Left ventricle myocardium superior (tissue), 1 donor: ENCODE measurements around the gene AKAP1. TPM values are rescaled to one million over a fixed set of nuclear protein-coding genes. Genes with fewer than 3 reads are reported as not detected.

Experiments used
- ATAC-seq: fragments of 200-7000 bp; cut with Tn5 transposase; one replicate; pipeline ENCODE4 v1.9.1; 2020; ENCODE audit warnings: mild to moderate bottlenecking, moderate library complexity
- DNase-seq: peaks from one replicate; pipeline ENCODE4 v3.0.0-alpha.2; 2020
- intact Hi-C: fragments of 100-400 bp; cut with micrococcal nuclease; formaldehyde crosslinking; loops from one replicate; pipeline ENCODE4 v1.11.0; 2022
- total RNA-seq: library from RNA; stranded (reverse); fragmentation: NEBNext Ultra II Directional; extraction: Animal tissue kit (Norgen Biotek cat#: 25700); gene quantifications from one replicate; pipeline ENCODE4 v1.2.1, GENCODE V29; 2021
- donor health status: DM: no; HTN: yes; CAD: no; lungs with severe emphysema.

AKAP1 gene
- total RNA-seq, 1 donor from 2014 or later, result 282 TPM

- ATAC-seq (no peak), DNase-seq (no peak)
- intact Hi-C loops, result no loop called here
Measured at GRCh38 chr17:57071991-57072944, 12.8 kb upstream of the AKAP1 start.

- intact Hi-C loops, result no loop called here
- ATAC-seq, result no peak
- DNase-seq, result no peak
Measured at GRCh38 chr17:57073626-57074025, 11.4 kb upstream of the AKAP1 start.

- no peak for DNase-seq
- intact Hi-C loops, result no loop called here
- peak; percentile 54 for ATAC-seq
Measured at GRCh38 chr17:57075193-57075592, 9.9 kb upstream of the AKAP1 start.

- ATAC-seq (no peak), DNase-seq (no peak)
- intact Hi-C loops, result no loop called here
Measured at GRCh38 chr17:57075785-57076184, 9.3 kb upstream of the AKAP1 start.

GRCh38 chr17:57077000-57077399 lies 8.0 kb upstream of the AKAP1 start:
- no peak for DNase-seq
- no peak for ATAC-seq
- intact Hi-C loops, result no loop called here

GRCh38 chr17:57078274-57078673 lies 6.8 kb upstream of the AKAP1 start:
- no peak for DNase-seq
- no peak for ATAC-seq
- intact Hi-C loops, result no loop called here

GRCh38 chr17:57080718-57081117 lies 4.3 kb upstream of the AKAP1 start:
- intact Hi-C loops, result no loop called here
- ATAC-seq, result no peak
- DNase-seq, result no peak

GRCh38 chr17:57082441-57082840 lies 2.6 kb upstream of the AKAP1 start:
- intact Hi-C loops, result no loop called here
- ATAC-seq (no peak), DNase-seq (no peak)

- ATAC-seq (no peak), DNase-seq (no peak)
- intact Hi-C loops, result no loop called here
Measured at GRCh38 chr17:57084361-57084801, 665 bp upstream of the AKAP1 start.

- intact Hi-C loops, result no loop called here
- ATAC-seq, result peak; percentile 65
- peak; percentile 79 for DNase-seq
Measured at GRCh38 chr17:57085448-57086068, 512 bp downstream of the AKAP1 start.

- intact Hi-C loops, result no loop called here
- DNase-seq, result peak; percentile 49
- peak; percentile 5 for ATAC-seq
Measured at GRCh38 chr17:57086069-57086930, 1.3 kb downstream of the AKAP1 start.

- no peak for DNase-seq
- no peak for ATAC-seq
Measured at GRCh38 chr17:57088298-57088697, 3.3 kb downstream of the AKAP1 start.

GRCh38 chr17:57089391-57089790 lies 4.3 kb downstream of the AKAP1 start:
- no peak for DNase-seq
- intact Hi-C loops, result no loop called here
- ATAC-seq, result no peak

More at GRCh38 chr17:57088298-57088697, 3.3 kb downstream of the AKAP1 start:
- intact Hi-C loops, result no loop called here

- intact Hi-C loops, result no loop called here
- ATAC-seq (peak; percentile 6), DNase-seq (no peak)
Measured at GRCh38 chr17:57090560-57091185, 5.6 kb downstream of the AKAP1 start.

- intact Hi-C loops, result no loop called here
- ATAC-seq (peak; percentile 90), DNase-seq (peak; percentile 88)
Measured at GRCh38 chr17:57091186-57091618, 6.2 kb downstream of the AKAP1 start.

- intact Hi-C loops, result no loop called here
- no peak for ATAC-seq
- DNase-seq, result no peak
Measured at GRCh38 chr17:57092171-57092570, 7.1 kb downstream of the AKAP1 start.

GRCh38 chr17:57092779-57093178 lies 7.7 kb downstream of the AKAP1 start:
- intact Hi-C loops, result no loop called here
- no peak for DNase-seq
- no peak for ATAC-seq

GRCh38 chr17:57096472-57097202 lies 11.6 kb downstream of the AKAP1 start:
- DNase-seq (no peak), ATAC-seq (peak; percentile 72)
- intact Hi-C loops, result no loop called here
